Panc1 (cell line): ENCODE measurements around the gene DNAL1. TPM values are rescaled to one million over a fixed set of nuclear protein-coding genes. Genes with fewer than 3 reads are reported as not detected.
"Not testable (repeated sequence)": the region's sequence is repeated elsewhere in the genome, so short reads cannot be mapped to it uniquely, and the experiment has no call there.

Experiments used
- ATAC-seq: fragments of 200-7000 bp; cut with Tn5 transposase; 2 replicates; pipeline ENCODE4 v1.9.1; 2020; ENCODE audit warnings: mild to moderate bottlenecking, moderate library complexity
- BruUV-seq: library from RNA; stranded (reverse); fragments of 400-500 nt; replicated peaks from 2 replicates; lab custom pipeline; 2021; lab: Mats Ljungman, UMichigan
- CTCF ChIA-PET: fragments of 300-600 bp; sonication (Branson Sonifier 250); formaldehyde crosslinking; loops from one replicate; lab custom pipeline; 2022; ENCODE audit warnings: antibody characterized with exemption; lab: Charles Lee
- POLR2A ChIA-PET: fragments of 300-600 bp; sonication (Branson Sonifier 250); formaldehyde crosslinking; loops from one replicate; lab custom pipeline; 2022; ENCODE audit warnings: antibody characterized with exemption; lab: Charles Lee
- DNase-seq: peaks from one replicate; pipeline ENCODE4 v3.0.0-alpha.2; 2010; ENCODE audit warnings: low read depth, low spot score
- H3K27ac ChIP-seq: 2 replicates; pipeline ENCODE4 v1.5.1; 2011; ENCODE audit warnings: mild to moderate bottlenecking, low read length, inconsistent platforms
- H3K27me3 ChIP-seq: fragments of 200-500 bp; sonication (Bioruptor generic); 2 replicates; pipeline ENCODE4 v1.6.0; 2014; ENCODE audit warnings: low read length, inconsistent platforms; ENCODE audit not compliant: control insufficient read depth, insufficient read depth
- H3K36me3 ChIP-seq: fragments of 200-500 bp; sonication (Bioruptor generic); 2 replicates; pipeline ENCODE4 v1.5.1; 2014; ENCODE audit warnings: inconsistent platforms, mild to moderate bottlenecking, low read length, moderate library complexity; ENCODE audit not compliant: control insufficient read depth, insufficient read depth
- H3K4me1 ChIP-seq: 2 replicates; pipeline ENCODE4 v1.5.1; 2011; ENCODE audit warnings: inconsistent platforms, mild to moderate bottlenecking, low read length, moderate library complexity; ENCODE audit not compliant: control insufficient read depth, insufficient read depth
- H3K4me3 ChIP-seq, 2 experiments: 2 replicates each; pipeline ENCODE4 v1.5.1; 2011 to 2012; ENCODE audit warnings: low read depth in 2 of 2, low read length in 2 of 2, mild to moderate bottlenecking in 2 of 2, inconsistent platforms in 1 of 2, moderate library complexity in 1 of 2
- H3K9me3 ChIP-seq: fragments of 200-500 bp; sonication (Bioruptor generic); 2 replicates; pipeline ENCODE4 v1.5.1; 2014; ENCODE audit warnings: low read depth, mild to moderate bottlenecking, inconsistent platforms, low read length, moderate library complexity; ENCODE audit not compliant: control insufficient read depth, insufficient read depth
- POLR2AphosphoS5 ChIP-seq: IDR thresholded peaks from 2 replicates; pipeline ENCODE4 v1.6.1; 2012; ENCODE audit warnings: mild to moderate bottlenecking, low read depth, low read length, moderate library complexity
- SIN3A ChIP-seq: IDR thresholded peaks from 2 replicates; pipeline ENCODE4 v1.6.1; 2012; ENCODE audit warnings: low read depth, mild to moderate bottlenecking, low read length, moderate library complexity, borderline replicate concordance; ENCODE audit not compliant: insufficient read depth
- TCF7L2 ChIP-seq: IDR thresholded peaks from 2 replicates; pipeline ENCODE4 v1.6.1; 2011; ENCODE audit warnings: mild to moderate bottlenecking, low read depth, low read length, inconsistent platforms
- in situ Hi-C: cut with HindIII; loops from 2 replicates; pipeline ENCODE4 v1.10.0; 2016; ENCODE audit warnings: low sequenced_read_pairs, low pct_unique_long_range_greater_than_20kb
- intact Hi-C: fragments of 100-400 bp; cut with micrococcal nuclease; formaldehyde crosslinking; loops from one replicate; pipeline ENCODE4 v1.10.0; 2022; ENCODE audit not compliant: unreplicated experiment
- total RNA-seq: library from RNA; stranded (reverse); gene quantifications from one replicate; pipeline ENCODE4 v1.2.1, GENCODE V29; 2021; ENCODE audit not compliant: unreplicated experiment
- TF ChIP-seq, protein P1 (sequence below), 2 experiments: IDR thresholded peaks; 2 replicates each; pipeline ENCODE4 v1.6.1; 2011 to 2012; ENCODE audit warnings: low read depth in 2 of 2, control low read depth in 1 of 2, low read length in 1 of 2, mild to moderate bottlenecking in 1 of 2, moderate library complexity in 1 of 2; ENCODE audit not compliant: insufficient read depth in 1 of 2
- TF ChIP-seq, protein P2 (sequence below): fragments of 450-650 bp; IDR thresholded peaks from 2 replicates; pipeline ENCODE4 v1.5.1; 2017; ENCODE audit warnings: mild to moderate bottlenecking

Gene DNAL1
- total RNA-seq, 1 experiment from 2014 or later, result 15.2 TPM

DNA sequence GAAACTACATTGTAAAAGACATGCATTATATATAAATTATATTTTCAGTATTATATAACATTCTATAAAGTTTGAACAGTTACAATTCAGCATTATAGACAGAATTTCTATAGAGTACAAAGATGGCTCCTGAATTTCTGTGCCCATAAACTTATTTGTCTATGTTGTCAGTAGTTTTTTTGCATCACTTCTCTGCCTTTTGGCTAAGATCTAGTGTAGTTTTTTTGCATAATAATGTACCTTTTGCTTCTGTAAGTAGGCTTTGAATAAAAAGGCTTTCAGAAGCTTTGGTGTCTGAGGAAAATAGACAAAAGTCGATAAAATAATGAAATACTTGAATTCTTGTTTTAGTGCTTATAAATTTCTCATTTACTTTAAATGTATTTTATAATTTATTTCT, 11.1 kb downstream of the DNAL1 start:
- ChIA-PET CTCF (no interaction called here), POLR2A (no interaction called here)
- no peak for TF ChIP-seq POLR2AphosphoS5
- no peak for TF ChIP-seq SIN3A
- TF ChIP-seq, protein P1, sequence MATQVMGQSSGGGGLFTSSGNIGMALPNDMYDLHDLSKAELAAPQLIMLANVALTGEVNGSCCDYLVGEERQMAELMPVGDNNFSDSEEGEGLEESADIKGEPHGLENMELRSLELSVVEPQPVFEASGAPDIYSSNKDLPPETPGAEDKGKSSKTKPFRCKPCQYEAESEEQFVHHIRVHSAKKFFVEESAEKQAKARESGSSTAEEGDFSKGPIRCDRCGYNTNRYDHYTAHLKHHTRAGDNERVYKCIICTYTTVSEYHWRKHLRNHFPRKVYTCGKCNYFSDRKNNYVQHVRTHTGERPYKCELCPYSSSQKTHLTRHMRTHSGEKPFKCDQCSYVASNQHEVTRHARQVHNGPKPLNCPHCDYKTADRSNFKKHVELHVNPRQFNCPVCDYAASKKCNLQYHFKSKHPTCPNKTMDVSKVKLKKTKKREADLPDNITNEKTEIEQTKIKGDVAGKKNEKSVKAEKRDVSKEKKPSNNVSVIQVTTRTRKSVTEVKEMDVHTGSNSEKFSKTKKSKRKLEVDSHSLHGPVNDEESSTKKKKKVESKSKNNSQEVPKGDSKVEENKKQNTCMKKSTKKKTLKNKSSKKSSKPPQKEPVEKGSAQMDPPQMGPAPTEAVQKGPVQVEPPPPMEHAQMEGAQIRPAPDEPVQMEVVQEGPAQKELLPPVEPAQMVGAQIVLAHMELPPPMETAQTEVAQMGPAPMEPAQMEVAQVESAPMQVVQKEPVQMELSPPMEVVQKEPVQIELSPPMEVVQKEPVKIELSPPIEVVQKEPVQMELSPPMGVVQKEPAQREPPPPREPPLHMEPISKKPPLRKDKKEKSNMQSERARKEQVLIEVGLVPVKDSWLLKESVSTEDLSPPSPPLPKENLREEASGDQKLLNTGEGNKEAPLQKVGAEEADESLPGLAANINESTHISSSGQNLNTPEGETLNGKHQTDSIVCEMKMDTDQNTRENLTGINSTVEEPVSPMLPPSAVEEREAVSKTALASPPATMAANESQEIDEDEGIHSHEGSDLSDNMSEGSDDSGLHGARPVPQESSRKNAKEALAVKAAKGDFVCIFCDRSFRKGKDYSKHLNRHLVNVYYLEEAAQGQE (IDR thresholded peaks at IDR 0.05; ENCODE audit: insufficient read depth in 1 of 2, low read depth in 2 of 2, low read length in 1 of 2), result no peak
- TF ChIP-seq, protein P2, sequence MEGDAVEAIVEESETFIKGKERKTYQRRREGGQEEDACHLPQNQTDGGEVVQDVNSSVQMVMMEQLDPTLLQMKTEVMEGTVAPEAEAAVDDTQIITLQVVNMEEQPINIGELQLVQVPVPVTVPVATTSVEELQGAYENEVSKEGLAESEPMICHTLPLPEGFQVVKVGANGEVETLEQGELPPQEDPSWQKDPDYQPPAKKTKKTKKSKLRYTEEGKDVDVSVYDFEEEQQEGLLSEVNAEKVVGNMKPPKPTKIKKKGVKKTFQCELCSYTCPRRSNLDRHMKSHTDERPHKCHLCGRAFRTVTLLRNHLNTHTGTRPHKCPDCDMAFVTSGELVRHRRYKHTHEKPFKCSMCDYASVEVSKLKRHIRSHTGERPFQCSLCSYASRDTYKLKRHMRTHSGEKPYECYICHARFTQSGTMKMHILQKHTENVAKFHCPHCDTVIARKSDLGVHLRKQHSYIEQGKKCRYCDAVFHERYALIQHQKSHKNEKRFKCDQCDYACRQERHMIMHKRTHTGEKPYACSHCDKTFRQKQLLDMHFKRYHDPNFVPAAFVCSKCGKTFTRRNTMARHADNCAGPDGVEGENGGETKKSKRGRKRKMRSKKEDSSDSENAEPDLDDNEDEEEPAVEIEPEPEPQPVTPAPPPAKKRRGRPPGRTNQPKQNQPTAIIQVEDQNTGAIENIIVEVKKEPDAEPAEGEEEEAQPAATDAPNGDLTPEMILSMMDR, result no peak
- TF ChIP-seq TCF7L2, result no peak
- Histone ChIP-seq H3K9me3 (no peaks in the 10 kb centered on the region), H3K4me3 (no peak overlapping the region), H3K27me3 (no peaks in the 10 kb centered on the region), H3K36me3 (no peaks in the 10 kb centered on the region), H3K4me1 (no peaks in the 10 kb centered on the region), H3K27ac (no peak overlapping the region)
- DNase-seq (no peak), ATAC-seq (no peak)
- intact Hi-C loops (no loop called here), in situ Hi-C loops (no loop called here)
- BruUV-seq, result no TSS peak

DNA sequence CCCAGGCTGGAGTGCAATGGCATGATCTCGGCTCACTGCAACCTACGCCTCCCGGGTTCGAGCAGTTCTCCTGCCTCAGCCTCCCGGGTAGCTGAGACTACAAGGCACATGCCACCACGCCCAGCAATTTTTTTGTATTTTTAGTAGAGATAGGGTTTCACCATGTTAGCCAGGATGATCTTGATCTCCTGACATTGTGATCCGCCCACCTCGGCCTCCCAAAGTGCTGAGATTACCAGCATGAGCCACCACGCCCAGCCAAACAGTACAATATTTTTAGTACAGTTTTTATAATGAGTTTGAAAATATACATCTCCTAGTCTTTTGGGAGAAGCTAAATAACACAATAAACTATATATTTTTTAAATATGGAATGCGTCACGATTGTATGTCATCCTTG, 14.4 kb downstream of the DNAL1 start:
- H3K27ac ChIP-seq, DNase-seq, intact Hi-C loops, H3K27me3 ChIP-seq, H3K36me3 ChIP-seq, H3K4me1 ChIP-seq, BruUV-seq, ATAC-seq, H3K9me3 ChIP-seq, POLR2A ChIA-PET, in situ Hi-C loops, H3K4me3 ChIP-seq: not testable (repeated sequence)
- CTCF ChIA-PET, result interaction anchor here (0.6 kb wide), 1 partner anchor 43 kb away, joined by 8 read pairs; no protein-coding TSS in a partner anchor

DNA sequence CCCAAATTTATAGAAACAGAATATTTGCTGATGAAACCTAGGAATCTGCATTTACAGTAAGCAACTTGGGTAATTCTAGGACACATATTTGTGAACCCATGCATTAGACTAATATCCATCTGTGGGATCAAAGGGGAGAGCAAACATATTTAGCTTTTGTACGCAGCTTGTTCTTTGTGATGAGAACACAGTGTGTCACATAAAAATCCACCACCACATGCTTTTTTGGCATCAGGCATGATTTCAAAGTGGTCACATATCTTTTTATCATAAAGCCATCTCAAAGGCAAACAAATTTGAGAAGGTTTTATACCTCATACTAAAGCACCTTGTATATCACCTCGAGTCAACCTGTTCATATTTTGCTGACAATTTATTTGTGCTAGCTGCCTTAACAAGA, 15.7 kb downstream of the DNAL1 start:
- no peak for ATAC-seq
- Histone ChIP-seq H3K27ac (no peak overlapping the region), H3K9me3 (no peaks in the 10 kb centered on the region), H3K4me3 (no peak overlapping the region), H3K27me3 (no peaks in the 10 kb centered on the region), H3K4me1 (peaks cover 5% of the 10 kb centered on the region), H3K36me3 (no peaks in the 10 kb centered on the region; the same call in 1 of the 2 replicates)
- intact Hi-C loops, result no loop called here
- CTCF ChIA-PET, result no interaction called here
- no peak for DNase-seq
- POLR2A ChIA-PET, result no interaction called here
- in situ Hi-C loops, result no loop called here
- BruUV-seq, result no TSS peak
- TF ChIP-seq, protein P1 (IDR thresholded peaks at IDR 0.05; ENCODE audit: insufficient read depth in 1 of 2, low read depth in 2 of 2, low read length in 1 of 2), result no peak
- TF ChIP-seq, protein P2, result no peak
